HG03457 (cell line): ENCODE data around the gene THUMPD3.

Source experiments
- ATAC-seq: cut with Tn5 transposase; IDR thresholded peaks from one replicate; pipeline ENCODE4 v1.9.1; 2021; ENCODE audit warnings: moderate number of reproducible peaks; ENCODE audit not compliant: unreplicated experiment

Gene THUMPD3

DNA sequence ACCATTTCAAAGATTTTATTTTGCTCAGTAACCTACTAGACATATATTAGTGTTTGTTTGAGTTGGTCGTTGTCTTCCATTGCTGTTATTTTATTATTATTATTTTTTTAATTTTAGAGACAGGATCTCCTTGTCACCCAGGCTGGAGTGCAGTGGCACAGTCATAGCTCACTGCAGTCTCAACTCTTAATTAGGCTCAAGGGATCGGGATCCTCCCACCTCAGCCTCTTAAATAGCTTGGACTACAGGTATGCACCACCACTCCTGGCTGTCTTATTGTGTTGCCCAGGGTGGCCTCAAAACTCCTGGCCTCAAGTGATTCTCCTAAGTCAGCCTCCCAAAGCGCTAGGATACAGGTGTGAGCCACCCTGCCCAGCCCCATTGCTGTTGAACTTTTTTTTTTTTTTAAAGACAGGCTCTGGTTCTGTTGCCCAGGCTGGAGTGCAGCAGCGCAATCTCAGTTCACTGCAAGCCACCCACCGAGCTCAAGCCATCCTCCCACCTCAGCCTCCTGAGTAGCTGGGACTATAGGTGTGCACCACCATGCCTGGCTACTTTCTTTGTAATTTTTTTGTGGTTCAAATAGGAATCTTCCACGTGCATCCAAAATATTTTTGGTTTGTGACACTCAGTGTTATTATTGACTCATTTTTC is 52.8 kb downstream of the THUMPD3 start:
- ATAC-seq = no peak

GRCh38 chr3:9416139-9416780 is 53.4 kb downstream of the THUMPD3 start:
- no peak for ATAC-seq

- ATAC-seq = no peak
Measured at GRCh38 chr3:9420850-9421549, 58.1 kb downstream of the THUMPD3 start.

- no peak for ATAC-seq
Measured at GRCh38 chr3:9422712-9423424, 60.0 kb downstream of the THUMPD3 start.

GRCh38 chr3:9428411-9428810 is 65.6 kb downstream of the THUMPD3 start:
- no peak for ATAC-seq

- ATAC-seq = no peak
Measured at GRCh38 chr3:9430733-9431132, 67.9 kb downstream of the THUMPD3 start.

- ATAC-seq = no peak
Measured at GRCh38 chr3:9433627-9434521, 71.0 kb downstream of the THUMPD3 start.

- no peak for ATAC-seq
Measured at GRCh38 chr3:9435316-9435715, 72.5 kb downstream of the THUMPD3 start.
